Activated gamma-delta T cell treated with Interleukin-2 at 50 U/mL for 16 hours (primary cell): ENCODE results near the gene MYH9.
"Not testable (repeated sequence)": the region's sequence is repeated elsewhere in the genome, so short reads cannot be mapped to it uniquely, and the experiment has no call there.

ENCODE experiments used
- DNase-seq: peaks from one replicate; pipeline ENCODE4 v3.0.0-alpha.2; 2020

Gene MYH9

DNA sequence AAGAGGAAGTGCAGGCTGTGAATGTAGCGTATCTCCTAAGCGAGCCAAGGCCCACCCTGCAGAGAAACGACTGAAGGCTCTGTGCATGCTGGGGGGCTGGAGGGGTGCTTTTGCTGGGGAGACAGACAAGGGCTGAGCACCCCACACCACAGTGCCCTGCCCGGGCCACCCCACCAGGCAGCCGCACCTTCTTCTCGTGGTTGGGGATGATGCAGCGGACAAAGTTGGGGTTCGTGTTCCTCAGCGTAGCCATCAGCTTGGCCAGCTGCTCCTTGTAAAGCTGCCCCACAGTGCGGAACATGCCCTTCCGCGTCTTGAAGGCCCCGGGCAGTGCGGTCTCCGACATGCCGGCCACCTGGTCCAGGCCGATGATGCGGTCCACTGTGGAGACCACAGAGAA is 81.5 kb downstream of the MYH9 start:
- DNase-seq, result no peak

DNA sequence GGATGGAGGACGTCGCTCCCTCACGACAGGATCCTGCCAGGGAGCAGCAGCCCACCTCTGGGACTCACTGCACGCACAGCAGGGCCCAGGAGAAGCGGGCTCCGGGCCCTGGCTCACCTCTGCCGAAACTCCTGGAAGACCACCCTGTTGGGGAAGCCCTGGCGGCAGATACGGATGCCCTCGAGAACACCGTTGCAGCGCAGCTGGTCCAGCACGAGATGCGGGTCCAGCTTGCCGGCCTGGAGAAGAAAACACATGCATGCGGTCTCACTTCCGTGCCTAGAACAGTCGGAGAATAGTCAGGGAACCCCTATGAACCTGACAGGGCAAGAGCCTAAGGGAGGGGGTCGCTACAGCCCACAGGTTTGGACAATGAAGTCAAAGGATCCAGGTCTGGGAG is 82.0 kb downstream of the MYH9 start:
- DNase-seq, result no peak

GRCh38 chr22:36304429-36304828 is 83.3 kb downstream of the MYH9 start:
- DNase-seq, result no peak

- DNase-seq, result no peak
These were observed 83.9 kb downstream of the MYH9 start for GRCh38 chr22:36303874-36304273.

GRCh38 chr22:36303115-36303467 is 84.7 kb downstream of the MYH9 start:
- DNase-seq, result no peak

DNA sequence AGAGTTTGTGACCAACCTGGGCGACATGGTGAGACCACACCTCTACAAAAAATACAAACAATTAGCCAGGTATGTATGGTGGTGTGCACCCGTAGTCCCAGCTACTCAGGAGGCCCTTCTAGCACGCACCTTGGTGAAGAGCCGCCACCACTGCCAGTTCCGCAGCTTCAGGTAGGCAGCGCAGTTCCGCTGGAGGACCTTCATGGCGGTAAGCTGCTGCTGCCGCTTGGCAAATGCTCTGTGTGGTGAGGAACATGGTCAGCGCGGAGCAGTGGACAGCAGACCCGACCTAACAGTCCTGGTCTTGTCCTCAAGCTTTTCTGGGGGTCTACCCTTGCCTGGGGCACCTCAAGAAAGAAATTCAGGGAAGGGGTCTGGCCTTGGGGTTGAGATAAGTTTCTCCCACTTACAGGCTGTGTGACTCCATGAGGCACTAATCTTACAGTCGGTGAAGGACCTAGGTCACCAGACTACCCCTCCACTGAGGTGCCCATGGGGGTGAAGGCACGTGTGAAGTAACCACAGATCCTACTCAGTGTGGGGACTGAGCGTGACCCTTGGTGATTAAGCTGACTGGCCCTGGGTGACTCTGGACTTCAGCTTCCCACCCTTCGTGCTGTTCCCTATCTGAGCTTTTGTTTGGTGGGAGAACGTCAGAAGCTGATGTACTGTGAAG is 85.2 kb downstream of the MYH9 start:
- DNase-seq, result no peak

GRCh38 chr22:36301851-36302250 is 85.9 kb downstream of the MYH9 start:
- DNase-seq, result no peak

- peak; percentile 83 for DNase-seq
These were observed 86.4 kb downstream of the MYH9 start for GRCh38 chr22:36301384-36301828.

DNA sequence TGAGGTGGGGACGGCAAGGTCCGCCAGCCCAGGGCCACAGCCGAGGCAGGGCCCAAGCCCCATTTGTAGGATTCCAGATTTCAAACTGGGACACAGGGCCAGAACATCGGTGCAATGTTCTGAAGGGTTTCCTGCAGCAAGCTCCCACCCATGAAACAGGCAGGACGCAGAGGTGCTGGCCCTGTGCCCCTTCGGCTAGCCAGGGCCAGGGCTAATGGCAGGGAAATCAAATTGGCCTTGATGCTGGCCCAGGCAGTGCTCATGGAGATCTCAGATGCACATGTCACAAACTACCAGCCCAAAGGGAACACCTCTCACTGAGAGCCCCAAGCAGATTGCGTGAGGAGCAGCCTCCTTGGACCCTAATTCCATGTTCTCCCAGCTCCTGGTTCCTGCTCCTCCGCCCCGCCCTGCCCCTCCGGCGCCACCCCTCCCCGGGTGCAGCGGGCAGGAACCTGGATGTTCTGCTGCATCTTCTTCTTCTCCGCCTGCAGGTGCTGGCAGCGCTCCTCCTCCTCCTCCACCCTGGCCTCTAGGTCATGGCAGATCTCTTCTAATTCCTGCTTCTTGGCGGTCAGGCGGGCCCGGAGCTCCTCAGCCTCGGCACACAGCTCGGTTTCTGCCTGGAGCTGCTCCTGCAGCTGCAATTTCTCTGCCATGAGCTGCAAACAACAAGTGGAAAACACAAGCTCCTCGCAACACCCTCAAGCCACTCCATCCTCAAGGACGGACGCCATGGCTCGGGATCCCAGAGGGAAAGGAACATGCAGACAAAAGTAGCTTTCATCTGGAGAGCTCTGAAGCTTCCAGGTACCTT is 87.2 kb downstream of the MYH9 start:
- DNase-seq, result no peak

DNA sequence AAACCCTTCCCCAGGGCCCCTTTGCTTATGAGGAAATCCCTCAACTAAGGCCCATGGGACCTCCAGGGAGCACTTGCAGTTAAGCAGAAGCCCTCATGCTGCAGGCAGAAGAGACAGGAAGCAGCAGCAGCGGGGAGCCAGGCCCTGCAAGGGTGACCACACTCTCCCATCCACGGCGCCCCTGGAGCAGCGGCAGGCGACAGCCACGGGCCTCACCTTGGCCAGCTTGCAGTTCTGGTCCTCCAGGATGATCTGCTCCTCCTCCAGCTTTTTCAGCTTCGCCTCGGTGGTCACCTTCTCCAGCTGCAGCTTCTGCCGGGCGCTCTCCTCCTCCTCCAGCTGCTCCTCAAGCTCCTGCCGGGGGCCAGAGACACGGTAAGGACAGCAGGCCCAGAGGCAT is 87.9 kb downstream of the MYH9 start:
- DNase-seq, result no peak

GRCh38 chr22:36299295-36299694 is 88.5 kb downstream of the MYH9 start:
- no peak for DNase-seq

DNA sequence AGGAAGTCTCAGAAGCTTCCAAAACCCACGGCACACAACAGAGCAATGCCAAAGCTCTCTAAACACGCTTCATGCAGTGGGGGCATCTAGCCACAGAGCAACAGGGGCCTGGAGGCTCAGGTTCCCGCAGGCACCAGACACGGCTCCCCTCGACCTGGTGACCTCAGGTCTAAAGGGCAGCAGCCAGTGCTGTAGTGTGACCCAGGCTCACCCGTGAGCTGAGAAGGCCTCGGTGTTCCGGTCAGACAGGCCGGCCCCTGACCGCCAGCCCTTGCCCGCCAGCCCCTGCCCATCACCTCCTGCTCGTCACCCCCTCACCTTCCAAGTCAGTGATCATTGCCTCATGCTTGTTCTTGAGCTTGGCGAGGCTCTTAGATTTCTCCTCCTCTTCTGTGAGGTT is 89.2 kb downstream of the MYH9 start:
- no peak for DNase-seq

GRCh38 chr22:36298118-36298517 is 89.6 kb downstream of the MYH9 start:
- no peak for DNase-seq

- DNase-seq, result no peak
These were observed 90.2 kb downstream of the MYH9 start for GRCh38 chr22:36297568-36297967.

GRCh38 chr22:36296690-36297089 is 91.1 kb downstream of the MYH9 start:
- no peak for DNase-seq

GRCh38 chr22:36295247-36295646 is 92.5 kb downstream of the MYH9 start:
- no peak for DNase-seq

- no peak for DNase-seq
These were observed 93.0 kb downstream of the MYH9 start for GRCh38 chr22:36294801-36295200.

DNA sequence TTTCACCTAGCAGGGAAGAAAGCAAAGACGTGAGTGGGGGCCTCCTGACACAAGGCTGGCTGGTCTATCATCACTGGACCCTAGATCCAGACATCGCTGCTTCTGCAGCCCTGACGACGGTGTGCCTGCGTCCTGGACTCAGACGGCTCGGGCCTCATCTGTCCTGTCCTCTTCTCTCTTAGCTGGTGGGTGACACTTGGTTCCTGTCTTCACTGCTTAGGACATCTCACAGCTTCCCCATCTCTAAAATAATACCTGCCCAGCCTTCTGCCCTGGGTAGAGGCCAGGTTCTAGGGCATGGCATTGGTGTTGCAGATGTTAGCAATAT is 93.5 kb downstream of the MYH9 start:
- DNase-seq, result no peak

DNA sequence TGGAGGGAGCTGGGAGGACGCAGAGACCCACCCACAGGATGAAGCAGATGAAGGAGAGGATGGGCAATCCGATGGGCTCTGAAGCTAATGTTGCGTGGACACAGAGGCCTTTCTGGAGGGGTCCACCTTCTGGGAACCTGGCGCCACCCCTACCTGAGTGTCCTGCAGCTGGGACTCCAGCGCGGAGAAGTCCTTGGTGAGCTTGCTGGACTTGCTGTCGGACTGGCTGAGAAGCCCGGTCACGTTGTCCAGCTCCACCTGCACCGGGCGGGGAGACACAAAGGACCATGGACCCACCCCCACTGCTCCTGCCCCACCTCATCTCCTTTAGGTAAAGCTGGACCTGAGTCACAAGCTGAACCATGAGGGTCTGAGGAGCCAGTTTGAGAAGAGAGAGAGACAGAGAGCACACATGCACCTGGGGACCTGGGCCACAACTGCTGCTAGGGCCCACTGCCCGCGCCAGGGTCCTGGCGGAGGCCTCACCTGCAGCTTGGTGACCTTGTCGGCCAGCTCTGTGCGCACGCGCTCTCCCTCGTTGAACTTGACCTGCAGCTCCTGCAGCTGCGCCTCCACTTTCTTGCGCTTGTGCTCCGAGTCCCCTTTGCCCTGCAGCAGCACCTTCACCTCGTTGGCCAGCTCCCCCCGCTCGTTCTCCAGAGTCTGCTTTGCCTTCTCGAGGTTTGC is 94.0 kb downstream of the MYH9 start:
- DNase-seq, result no peak

GRCh38 chr22:36292823-36293530 is 94.8 kb downstream of the MYH9 start:
- no peak for DNase-seq

DNA sequence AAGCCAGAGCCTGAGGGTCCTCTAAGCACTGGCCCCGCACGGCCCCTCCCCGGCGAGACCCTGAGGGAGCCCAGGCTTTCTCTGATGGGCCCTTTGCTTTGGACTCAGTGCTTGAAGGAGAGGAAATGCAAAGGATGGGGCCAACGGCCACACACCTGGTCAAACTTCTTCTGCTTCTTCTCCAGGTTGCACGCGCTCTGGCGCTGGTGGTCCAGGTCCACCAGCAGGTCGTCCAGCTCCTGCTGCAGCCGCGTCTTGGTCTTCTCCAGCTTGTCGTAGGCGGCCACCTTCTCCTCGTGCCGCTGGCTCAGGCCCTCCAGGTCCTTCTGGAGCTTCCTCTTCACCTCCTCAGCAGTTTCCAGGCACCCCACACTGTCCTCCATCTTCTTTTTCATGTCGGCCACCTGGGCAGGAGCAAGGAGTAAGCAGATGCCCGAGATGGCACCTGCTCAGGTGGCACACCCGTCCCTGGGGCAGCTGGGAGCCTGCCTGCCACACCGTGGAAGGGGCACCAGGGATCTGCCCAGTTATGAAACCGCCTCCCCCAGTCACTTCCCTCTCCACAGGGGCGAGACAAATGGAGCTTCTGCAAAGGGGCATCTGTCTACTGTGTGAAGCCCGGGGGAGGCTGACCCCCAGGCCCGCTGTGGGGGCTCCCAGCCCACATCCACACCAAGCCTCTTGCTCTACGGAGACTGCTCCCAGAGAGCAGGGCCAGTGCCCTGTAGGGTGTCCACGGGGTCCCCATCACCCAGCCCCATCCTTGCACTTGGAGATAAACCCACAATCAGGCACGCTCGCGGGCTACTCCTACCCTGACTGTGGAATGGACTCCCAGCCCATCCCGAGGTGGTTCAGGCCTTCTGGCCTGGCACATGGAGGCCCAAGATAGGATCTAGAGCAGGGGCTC is 95.7 kb downstream of the MYH9 start:
- no peak for DNase-seq

GRCh38 chr22:36290391-36291075 is 97.2 kb downstream of the MYH9 start:
- not testable (repeated sequence) for DNase-seq
